GM19023 (cell line): ENCODE data around the gene CD180.
A peak's percentile ranks its signal among the peaks of the same experiment; 100 is the strongest.
"Not testable (repeated sequence)": the region's sequence is repeated elsewhere in the genome, so short reads cannot be mapped to it uniquely, and the experiment has no call there.

Experiments used
- ATAC-seq: cut with Tn5 transposase; IDR thresholded peaks from one replicate; pipeline ENCODE4 v1.9.1; 2021; ENCODE audit warnings: mild to moderate bottlenecking, moderate library complexity; ENCODE audit not compliant: unreplicated experiment

CD180 gene

DNA sequence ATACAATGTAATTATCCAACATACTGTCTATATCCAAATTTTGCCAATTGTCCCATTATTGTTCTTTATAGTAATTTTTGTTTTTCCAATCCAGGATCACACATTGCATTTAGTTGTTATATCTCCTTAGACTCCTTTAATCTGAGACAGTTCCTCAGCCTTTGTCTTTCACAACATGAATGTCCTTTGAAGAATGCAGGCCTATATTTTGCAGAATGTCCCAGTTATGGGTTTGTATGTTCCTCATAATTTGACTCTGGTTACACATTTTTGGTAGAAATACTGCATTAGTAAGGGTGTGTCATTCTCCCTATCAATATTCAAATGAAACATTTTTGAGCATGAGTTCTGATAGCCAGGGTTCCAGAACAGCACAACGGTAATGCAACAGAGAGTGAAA lies 6.7 kb downstream of the CD180 start:
- no peak for ATAC-seq

DNA sequence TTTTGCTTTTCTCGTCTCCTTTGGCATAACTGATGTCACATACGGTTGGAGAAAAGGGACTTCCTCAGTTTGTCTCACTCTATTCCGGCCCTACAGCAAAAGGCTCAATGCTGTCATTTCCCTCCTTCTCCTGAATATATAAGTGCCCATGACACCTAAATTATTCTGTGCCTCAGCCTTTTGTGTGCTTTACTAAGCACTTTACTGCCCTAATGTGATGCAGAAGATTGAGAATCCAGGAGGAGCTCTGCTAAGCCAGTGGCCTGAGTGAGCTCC lies 7.6 kb downstream of the CD180 start:
- ATAC-seq: no peak

DNA sequence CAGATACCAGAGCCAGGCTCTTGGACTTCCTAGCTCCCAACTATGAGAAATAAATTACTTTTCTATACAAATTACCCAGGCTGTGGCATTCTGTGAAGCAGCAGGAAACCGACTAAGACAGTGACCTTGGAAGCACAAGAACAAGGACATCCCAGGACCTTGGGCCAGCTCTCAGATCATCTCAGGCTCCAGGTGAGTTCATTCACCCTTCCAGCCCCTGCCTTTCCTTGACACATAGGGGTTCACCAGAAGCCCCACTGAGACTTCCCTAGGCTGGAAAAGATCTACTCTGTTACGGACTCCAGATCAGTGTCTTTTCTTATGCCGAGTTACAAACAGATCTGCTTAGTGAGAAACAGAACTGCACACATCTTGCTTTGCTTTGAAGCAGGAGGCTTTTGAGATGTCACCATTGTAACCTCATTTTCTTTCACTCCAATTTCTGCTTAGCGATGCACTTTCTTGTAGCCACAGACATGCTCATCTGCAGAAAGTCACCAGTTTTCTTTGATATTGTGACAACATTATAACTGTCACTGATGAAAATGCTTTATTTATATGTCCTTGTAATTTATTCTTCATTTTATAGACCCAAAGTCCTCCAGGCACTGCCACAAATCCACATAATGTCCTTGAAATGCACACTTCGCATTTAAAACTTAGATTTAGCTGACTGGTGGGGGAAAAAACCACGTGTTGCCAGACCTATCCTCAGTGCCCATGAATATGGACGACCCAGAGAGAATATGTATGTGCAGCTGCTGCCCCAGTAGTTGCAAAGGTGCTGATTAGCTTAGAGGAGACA lies 8.1 kb downstream of the CD180 start:
- no peak for ATAC-seq

DNA sequence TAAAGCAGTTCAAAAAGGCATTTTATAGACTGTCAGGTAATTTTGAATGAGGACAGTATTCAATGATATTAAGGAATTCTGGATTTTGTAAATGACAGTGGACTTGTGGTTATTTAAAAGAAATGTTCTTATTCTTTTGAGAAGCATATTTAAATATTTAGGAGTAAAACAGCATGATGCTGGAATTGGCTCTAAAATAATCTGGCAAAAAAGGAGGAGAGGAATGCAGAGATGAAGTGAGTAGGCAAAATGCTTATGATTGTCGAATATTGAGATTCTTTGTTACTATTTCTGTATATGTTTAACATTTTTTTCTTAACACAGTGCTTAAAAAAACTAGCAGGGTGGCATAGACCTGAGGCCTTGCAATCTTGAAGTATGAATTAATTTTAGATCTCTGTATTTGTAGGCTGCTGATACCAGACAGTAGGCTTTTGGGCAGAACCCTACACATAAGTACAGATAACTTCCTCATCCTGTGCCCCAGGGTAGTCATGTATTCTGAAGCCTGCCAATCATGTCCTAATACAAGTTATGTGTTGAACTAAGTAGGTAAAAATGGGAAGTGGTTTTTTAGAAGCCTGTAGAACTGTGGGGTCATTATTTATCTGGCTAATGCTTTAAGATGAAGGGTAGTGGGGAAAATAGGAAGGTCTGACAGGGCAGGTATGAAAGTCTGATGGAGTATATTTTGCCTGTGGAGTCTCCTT lies 9.4 kb downstream of the CD180 start:
- no peak for ATAC-seq

DNA sequence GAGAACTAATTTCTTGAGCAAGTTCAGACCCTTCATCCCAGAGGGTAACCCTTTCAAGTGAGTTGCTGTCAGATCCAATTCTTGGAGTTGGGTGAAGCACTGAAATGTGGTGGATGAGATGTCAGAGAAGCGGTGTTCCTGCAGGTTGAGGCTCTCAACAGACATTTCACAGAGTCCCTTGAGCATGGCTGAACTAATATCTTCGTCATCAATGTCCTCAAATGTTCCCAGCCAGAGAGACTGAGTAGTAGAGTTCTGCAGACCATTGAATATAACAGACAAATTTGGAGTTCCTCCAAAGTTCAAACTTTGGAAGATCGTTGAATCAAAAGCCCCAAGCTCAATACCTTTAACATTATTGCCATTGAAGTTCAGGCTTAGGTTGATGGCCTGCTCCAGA lies 12.7 kb downstream of the CD180 start:
- ATAC-seq: no peak

DNA sequence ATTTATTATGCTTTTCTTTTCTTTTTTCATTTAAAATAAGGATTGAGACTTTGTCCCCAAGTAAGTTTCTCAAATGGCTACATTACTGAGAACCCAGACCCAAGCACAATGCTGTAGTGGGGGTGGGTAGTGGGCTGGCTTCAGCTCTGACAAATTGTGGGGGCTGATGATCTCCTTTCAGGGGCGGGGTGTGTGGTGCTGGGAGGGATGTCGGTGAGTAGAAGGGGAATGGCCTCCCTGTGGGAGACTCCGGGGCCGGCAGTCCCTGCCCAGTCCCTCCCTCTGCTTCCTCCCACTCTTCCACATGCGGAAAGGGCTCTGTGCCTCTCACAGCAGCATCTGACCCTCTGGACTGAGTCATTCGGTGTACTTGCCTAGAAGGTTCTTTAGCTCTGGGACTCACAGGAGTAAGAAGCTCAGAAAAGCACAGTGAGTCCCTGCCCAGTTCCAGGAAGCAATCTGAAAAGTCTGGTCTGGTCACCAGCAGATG lies 14.3 kb downstream of the CD180 start:
- no peak for ATAC-seq

DNA sequence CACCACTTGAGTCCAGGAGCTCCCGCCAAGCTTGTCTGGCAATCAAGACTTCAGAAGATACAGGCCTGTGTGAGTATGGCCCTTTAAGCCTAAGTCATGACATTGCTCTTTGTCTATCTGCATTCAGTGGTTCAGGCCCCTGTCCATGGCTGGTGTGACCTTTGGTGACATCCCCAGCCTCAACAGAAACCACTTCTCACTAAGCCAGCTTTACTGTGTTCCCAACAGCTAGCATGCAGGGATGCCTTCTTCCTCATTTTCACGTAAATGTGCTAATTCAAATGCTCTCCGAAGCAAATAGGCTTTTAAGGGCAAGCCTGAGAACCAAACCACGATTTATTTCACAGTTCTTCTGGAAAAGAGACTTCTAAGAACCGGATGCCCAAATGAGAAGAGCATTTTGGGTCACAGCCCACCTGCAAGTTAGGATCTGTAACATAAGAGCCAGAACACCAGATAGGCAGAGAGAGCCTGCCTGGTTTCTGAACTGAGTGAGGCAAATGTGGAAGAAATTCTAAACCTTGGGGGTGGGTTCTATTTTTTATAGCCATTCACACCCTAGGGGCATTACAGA lies 14.9 kb downstream of the CD180 start:
- ATAC-seq: no peak

DNA sequence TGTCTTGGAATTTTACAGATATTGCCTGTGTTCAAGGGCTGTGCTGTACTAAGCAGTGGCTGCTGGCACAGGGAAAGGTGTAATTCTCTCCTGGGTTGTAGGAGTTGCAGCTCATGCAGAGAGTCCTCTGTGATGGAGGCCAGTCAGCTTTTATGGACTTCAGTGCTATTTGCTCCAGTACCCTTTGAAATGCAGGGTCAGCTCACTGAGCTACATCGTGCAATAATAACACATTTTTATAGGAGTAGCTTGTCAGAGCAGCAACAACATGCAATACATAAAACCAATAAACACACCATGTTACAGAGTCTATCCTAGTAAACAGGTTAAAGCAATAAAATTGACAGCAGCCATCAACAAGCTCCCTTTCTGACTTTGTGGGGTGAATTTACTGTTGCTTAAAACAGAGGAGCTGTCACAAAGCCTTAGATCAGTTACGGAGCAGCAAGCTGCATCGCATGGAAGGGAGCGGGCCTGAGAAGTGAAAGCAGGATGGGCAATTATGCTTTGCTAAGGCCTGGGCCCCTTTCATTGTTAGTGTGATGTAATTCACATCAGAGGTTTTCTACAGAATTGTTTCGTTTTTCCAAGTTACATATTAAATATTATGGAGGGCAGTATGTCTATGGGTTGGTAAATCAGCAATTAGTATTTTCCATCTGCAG lies 16.8 kb downstream of the CD180 start:
- no peak for ATAC-seq

DNA sequence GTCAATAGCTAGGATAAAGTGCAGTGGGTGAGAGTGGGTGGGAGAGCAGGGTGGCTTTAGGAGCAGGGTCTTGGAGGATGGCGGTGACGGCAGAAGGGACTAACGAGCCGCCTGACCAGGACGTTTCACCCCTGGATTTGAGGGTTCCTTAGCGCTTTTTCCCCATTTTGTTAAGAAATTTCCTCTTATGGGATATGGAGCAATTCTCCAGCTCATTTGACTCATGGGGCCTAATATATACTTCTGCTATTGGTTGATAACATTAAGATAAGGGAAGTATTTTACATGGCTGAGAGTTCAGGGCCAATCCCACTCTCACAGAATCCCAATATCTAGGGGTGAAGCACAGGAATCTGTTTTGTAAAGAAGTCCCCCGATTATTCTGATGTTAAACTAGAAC lies 17.6 kb downstream of the CD180 start:
- no peak for ATAC-seq

DNA sequence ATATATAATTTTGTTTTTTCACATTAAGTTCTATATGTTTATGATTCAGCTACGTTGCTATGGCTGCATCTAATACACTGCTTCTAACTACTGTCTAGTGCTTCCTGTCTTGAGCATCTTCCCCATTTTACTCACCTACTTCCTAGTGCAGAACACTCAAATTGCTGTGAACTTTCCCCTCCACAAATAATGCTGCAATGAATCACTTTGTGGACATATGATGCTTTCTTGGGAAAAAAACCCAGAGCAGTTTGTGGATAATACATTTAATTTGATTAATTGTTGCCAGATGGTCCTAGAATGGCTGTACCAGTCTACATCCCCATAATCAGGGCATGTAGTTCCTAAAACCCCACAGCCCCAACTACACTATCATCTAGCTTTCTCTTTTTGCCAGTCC lies 18.5 kb downstream of the CD180 start:
- no peak for ATAC-seq

DNA sequence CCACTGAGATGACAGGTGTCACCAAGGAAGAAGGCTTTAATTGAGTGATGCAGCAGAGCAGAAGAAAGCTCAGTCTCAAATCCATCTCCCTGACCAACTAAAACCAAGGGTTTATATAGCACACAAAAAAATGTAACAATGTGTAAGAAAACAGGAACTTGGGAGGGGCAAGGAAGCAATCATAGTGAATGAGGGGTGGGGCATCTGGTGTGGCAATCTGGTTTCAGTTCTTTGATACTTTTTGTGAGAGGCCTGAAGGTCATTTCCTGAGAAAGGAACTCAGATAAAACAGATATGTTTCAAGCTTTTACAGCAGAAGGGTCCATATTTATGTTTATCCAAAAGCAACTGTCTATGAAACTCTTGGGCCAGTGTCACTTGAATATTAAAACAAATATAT lies 19.7 kb downstream of the CD180 start:
- ATAC-seq: no peak

DNA sequence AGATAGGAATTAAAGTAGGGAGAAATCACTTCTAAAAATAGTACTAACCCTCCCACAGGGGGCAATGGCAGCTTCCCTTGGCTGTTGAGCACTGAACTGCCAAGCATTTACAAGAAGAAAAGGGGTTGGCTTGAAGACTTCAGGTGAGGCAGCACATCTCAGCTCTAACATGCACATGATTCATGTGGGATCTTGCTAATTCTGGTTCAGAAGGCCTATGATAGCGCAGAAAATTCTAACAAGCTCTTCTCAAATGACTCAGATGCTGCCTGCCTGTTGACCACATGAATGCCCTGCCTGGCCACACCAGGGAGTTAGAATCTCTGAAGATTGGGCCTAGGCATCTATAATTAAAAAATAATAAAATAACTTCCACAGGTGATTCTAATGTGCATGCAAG lies 22.6 kb downstream of the CD180 start:
- no peak for ATAC-seq

DNA sequence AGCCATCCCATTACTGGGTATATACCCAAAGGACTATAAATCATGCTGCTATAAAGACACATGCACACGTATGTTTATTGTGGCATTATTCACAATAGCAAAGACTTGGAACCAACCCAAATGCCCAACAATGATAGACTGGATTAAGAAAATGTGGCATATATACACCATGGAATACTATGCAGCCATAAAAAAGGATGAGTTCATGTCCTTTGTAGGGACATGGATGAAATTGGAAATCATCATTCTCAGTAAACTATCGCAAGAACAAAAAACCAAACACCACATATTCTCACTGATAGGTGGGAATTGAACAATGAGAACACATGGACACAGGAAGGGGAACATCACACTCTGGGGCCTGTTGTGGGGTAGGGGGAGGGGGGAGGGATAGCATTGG lies 23.2 kb downstream of the CD180 start:
- ATAC-seq: not testable (repeated sequence)

DNA sequence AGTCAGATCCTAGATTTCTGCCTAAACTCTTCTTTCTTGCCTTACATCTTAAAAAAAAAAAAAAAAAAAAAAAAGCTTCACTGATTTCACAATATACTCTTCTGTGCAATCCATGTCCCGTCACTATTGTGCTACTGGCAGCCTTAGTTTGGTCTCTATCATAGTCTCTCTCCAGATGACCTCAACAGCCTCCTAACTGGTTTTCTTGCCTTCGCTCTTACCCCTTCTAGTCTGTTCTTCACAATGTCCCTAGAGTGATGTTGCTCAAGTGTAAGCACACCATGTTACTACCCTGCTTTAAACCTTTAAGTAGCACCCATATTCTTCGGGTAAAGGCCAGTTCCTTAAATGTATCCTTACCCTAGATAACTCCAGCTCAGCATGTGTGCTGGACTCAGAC lies 25.8 kb downstream of the CD180 start:
- ATAC-seq: no peak

DNA sequence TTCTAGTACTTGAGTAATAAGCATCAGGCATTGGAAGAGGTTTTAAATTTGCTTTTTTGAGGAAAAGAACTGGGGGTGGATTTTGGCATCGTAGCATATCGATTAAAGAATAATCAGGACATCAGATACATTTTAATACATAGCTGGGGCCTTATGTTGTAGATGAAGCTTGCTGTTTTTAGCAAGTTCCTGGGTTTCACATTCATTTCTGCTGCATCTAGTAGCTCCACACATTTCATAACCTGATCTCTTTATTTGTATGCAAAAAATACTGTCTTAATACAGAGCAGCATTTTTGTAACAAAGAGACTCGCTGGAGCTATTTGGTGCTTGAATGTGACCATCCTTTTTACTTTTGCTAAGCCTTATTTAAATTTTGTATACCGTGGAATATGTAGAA lies 28.5 kb downstream of the CD180 start:
- ATAC-seq: no peak

DNA sequence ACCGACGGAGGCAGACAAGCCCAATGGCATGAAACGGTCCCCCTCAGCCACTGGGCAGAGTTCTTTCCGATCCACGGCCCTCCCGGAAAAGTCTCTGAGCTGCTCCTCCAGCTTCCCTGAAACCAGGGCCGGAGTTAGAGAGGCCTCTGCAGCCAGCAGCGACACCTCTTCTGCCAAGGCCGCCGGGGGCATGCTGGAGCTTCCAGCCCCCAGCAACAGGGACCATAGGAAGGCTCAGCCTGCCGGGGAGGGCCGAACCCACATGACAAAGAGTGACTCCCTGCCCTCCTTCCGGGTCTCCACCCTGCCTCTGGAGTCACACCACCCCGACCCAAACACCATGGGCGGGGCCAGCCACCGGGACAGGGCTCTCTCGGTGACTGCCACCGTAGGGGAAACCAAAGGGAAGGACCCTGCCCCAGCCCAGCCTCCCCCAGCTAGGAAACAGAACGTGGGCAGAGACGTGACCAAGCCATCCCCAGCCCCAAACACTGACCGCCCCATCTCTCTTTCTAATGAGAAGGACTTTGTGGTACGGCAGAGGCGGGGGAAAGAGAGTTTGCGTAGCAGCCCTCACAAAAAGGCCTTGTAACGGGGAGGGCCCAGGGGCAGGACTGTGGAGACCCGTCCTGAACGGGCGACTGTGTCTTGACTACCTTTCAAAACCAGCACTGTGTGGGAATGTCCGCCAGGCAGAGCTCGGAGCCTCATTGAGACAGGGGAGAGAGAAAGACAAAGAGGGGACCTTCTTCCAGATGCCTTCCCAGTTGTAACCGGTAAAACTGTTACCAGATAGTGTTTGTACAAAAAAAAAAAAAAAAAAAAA lies 29.9 kb downstream of the CD180 start:
- ATAC-seq: peak; percentile 24

DNA sequence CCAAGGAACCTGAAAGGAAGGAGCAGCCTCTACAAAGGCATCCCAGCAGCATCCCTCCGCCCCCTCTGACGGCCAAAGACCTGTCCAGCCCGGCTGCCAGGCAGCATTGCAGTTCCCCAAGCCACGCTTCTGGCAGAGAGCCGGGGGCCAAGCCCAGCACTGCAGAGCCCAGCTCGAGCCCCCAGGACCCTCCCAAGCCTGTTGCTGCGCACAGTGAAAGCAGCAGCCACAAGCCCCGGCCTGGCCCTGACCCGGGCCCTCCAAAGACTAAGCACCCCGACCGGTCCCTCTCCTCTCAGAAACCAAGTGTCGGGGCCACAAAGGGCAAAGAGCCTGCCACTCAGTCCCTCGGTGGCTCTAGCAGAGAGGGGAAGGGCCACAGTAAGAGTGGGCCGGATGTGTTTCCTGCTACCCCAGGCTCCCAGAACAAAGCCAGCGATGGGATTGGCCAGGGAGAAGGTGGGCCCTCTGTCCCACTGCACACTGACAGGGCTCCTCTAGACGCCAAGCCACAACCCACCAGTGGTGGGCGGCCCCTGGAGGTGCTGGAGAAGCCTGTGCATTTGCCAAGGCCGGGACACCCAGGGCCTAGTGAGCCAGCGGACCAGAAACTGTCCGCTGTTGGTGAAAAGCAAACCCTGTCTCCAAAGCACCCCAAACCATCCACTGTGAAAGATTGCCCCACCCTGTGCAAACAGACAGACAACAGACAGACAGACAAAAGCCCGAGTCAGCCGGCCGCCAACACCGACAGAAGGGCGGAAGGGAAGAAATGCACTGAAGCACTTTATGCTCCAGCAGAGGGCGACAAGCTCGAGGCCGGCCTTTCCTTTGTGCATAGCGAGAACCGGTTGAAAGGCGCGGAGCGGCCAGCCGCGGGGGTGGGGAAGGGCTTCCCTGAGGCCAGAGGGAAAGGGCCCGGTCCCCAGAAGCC lies 30.8 kb downstream of the CD180 start:
- ATAC-seq: peak; percentile 93

DNA sequence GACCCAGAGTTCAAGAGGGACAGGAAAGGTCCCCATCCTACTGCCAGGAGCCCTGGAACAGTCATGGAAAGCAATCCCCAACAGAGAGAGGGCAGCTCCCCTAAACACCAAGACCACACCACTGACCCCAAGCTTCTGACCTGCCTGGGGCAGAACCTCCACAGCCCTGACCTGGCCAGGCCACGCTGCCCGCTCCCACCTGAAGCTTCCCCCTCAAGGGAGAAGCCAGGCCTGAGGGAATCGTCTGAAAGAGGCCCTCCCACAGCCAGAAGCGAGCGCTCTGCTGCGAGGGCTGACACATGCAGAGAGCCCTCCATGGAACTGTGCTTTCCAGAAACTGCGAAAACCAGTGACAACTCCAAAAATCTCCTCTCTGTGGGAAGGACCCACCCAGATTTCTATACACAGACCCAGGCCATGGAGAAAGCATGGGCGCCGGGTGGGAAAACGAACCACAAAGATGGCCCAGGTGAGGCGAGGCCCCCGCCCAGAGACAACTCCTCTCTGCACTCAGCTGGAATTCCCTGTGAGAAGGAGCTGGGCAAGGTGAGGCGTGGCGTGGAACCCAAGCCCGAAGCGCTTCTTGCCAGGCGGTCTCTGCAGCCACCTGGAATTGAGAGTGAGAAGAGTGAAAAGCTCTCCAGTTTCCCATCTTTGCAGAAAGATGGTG lies 31.6 kb downstream of the CD180 start:
- ATAC-seq: no peak

DNA sequence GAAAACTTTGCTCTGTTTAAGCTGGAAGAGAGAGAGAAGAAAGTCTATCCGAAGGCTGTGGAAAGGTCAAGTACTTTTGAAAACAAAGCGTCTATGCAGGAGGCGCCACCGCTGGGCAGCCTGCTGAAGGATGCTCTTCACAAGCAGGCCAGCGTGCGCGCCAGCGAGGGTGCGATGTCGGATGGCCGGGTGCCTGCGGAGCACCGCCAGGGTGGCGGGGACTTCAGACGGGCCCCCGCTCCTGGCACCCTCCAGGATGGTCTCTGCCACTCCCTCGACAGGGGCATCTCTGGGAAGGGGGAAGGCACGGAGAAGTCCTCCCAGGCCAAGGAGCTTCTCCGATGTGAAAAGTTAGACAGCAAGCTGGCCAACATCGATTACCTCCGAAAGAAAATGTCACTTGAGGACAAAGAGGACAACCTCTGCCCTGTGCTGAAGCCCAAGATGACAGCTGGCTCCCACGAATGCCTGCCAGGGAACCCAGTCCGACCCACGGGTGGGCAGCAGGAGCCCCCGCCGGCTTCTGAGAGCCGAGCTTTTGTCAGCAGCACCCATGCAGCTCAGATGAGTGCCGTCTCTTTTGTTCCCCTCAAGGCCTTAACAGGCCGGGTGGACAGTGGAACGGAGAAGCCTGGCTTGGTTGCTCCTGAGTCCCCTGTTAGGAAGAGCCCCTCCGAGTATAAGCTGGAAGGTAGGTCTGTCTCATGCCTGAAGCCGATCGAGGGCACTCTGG lies 32.6 kb downstream of the CD180 start:
- no peak for ATAC-seq
